ENCODE measurements around the gene ZNF366.

GRCh38 chr5:72499730-72500129 lies 7.5 kb downstream of the ZNF366 start:
- no peak for TF ChIP-seq CTCF (IDR thresholded peaks at IDR 0.05)
- TF ChIP-seq POLR2AphosphoS5 (IDR thresholded peaks at IDR 0.05), result no peak

All from stomach (tissue), 4 donors.